OCI-LY7 (cell line): Measurements from ENCODE around the gene CDKN2C. TPM values are rescaled to one million over a fixed set of nuclear protein-coding genes. Genes with fewer than 3 reads are reported as not detected.

Source experiments
- Bru-seq: library from RNA; stranded (reverse); fragments of 400-500 nt; gene quantifications from one replicate; lab custom pipeline; 2021; lab: Mats Ljungman, UMichigan
- BruChase-seq, 2 experiments: library from RNA; stranded (reverse); fragments of 400-500 nt; gene quantifications; one replicate each; lab custom pipeline; 2021; lab: Mats Ljungman, UMichigan
- BruUV-seq: library from RNA; stranded (reverse); fragments of 400-500 nt; replicated peaks from 2 replicates; lab custom pipeline; 2021; lab: Mats Ljungman, UMichigan
- CTCF ChIA-PET: fragments of 300-600 bp; sonication (Branson Sonifier 250); formaldehyde crosslinking; loops from one replicate; lab custom pipeline; 2022; ENCODE audit warnings: antibody characterized with exemption; ENCODE audit not compliant: unreplicated experiment; lab: Charles Lee
- POLR2A ChIA-PET: fragments of 300-600 bp; sonication (Branson Sonifier 250); formaldehyde crosslinking; loops from one replicate; lab custom pipeline; 2022; ENCODE audit warnings: antibody characterized with exemption; lab: Charles Lee
- DNase-seq: peaks from one replicate; pipeline ENCODE4 v3.0.0-alpha.2; 2015; ENCODE audit warnings: low spot score
- H2AFZ ChIP-seq: fragments of 200-600 bp; sonication (generic), shearing (Covaris generic); 2 replicates; pipeline ENCODE4 v1.6.1; 2014; ENCODE audit warnings: mild to moderate bottlenecking, antibody characterized with exemption, low read length, moderate library complexity
- H3K27ac ChIP-seq: fragments of 200-600 bp; sonication (generic); 2 replicates; pipeline ENCODE4 v1.5.1; 2014; ENCODE audit warnings: mixed run types, low read depth, mild to moderate bottlenecking, moderate library complexity, low read length, inconsistent platforms; ENCODE audit not compliant: poor library complexity, severe bottlenecking
- H3K36me3 ChIP-seq: fragments of 200-600 bp; sonication (generic); 2 replicates; pipeline ENCODE4 v1.6.1; 2014; ENCODE audit warnings: mild to moderate bottlenecking, antibody characterized with exemption, low read length, moderate library complexity, mixed read lengths; ENCODE audit not compliant: insufficient read depth
- H3K4me1 ChIP-seq: fragments of 200-600 bp; sonication (generic); 2 replicates; pipeline ENCODE4 v1.5.1; 2014; ENCODE audit warnings: mild to moderate bottlenecking, low read length; ENCODE audit not compliant: insufficient read depth, poor library complexity, severe bottlenecking
- H3K4me2 ChIP-seq: fragments of 200-600 bp; sonication (generic); 2 replicates; pipeline ENCODE4 v1.6.1; 2014; ENCODE audit warnings: mild to moderate bottlenecking, low read length
- H3K4me3 ChIP-seq: fragments of 200-600 bp; sonication (generic); 2 replicates; pipeline ENCODE4 v1.5.1; 2014; ENCODE audit warnings: mild to moderate bottlenecking, low read depth, low read length; ENCODE audit not compliant: poor library complexity, severe bottlenecking
- H3K79me2 ChIP-seq: fragments of 200-600 bp; sonication (generic); 2 replicates; pipeline ENCODE4 v1.6.1; 2016; ENCODE audit warnings: low read depth, mild to moderate bottlenecking, low read length, moderate library complexity, mixed read lengths; ENCODE audit not compliant: insufficient read depth
- H3K9me2 ChIP-seq: fragments of 200-600 bp; sonication (generic); 2 replicates; pipeline ENCODE4 v1.6.1; 2016; ENCODE audit warnings: mild to moderate bottlenecking, low read length, mixed read lengths; ENCODE audit not compliant: insufficient read depth
- H3K9me3 ChIP-seq: fragments of 200-600 bp; sonication (generic); 2 replicates; pipeline ENCODE4 v1.6.1; 2014; ENCODE audit warnings: mild to moderate bottlenecking, mixed run types, low read length, mixed read lengths
- H4K20me1 ChIP-seq: fragments of 200-600 bp; sonication (generic); 2 replicates; pipeline ENCODE4 v1.6.1; 2014; ENCODE audit warnings: mild to moderate bottlenecking, antibody characterized with exemption, low read length, moderate library complexity, mixed read lengths; ENCODE audit not compliant: insufficient read depth
- EZH2phosphoT487 ChIP-seq: fragments of 200-600 bp; sonication (generic); IDR thresholded peaks from 2 replicates; pipeline ENCODE4 v1.6.1; 2018; ENCODE audit warnings: low read depth, borderline replicate concordance, mild to moderate bottlenecking, mixed run types, antibody characterized with exemption, low read length, moderate library complexity, mixed read lengths
- intact Hi-C: fragments of 100-400 bp; cut with micrococcal nuclease; formaldehyde crosslinking; loops from one replicate; pipeline ENCODE4 v1.10.0; 2022; ENCODE audit not compliant: unreplicated experiment
- long read RNA-seq: library from polyadenylated mRNA; stranded (forward); transcript quantifications from one replicate; pipeline ENCODE4 v2.0.0, GENCODE V29; 2022
- total RNA-seq, 2 experiments: library from RNA; depleted of rRNA in 1 of 2; stranded (reverse); fragments of >200 nt in 1 of 2; shearing (Covaris generic) in 1 of 2; gene quantifications; 2 replicates each; pipeline ENCODE4 v1.2.3, GENCODE V29; 2014 to 2022
- TF ChIP-seq, protein P1 (sequence below): fragments of 200-600 bp; sonication (generic); conservative IDR thresholded peaks from 2 replicates; pipeline ENCODE4 v1.5.1; 2014; ENCODE audit warnings: mild to moderate bottlenecking, antibody characterized with exemption, low read length, moderate library complexity, mixed read lengths

The CDKN2C gene
- 46.6 and 55.6 TPM in 2 replicates for total RNA-seq (2014; rRNA removed; shearing (Covaris generic))
- 71.0 and 81.2 TPM in 2 replicates for total RNA-seq (2022)
- percentile 85 among the genes with signal in this experiment for Bru-seq, nascent RNA
- BruChase-seq, experiment 1, labeled RNA remaining after a 6-hour chase = percentile 53 among the genes with signal in this experiment
- BruChase-seq, experiment 2, labeled RNA remaining after a 2-hour chase = percentile 76 among the genes with signal in this experiment
- long read RNA-seq, transcript CDKN2C-203 (3 exons, 2,086 nt) = major isoform, 159 of 183 reads
- long read RNA-seq, transcript CDKN2C-202 (2 exons, 1,220 nt) = minor isoform, 15 of 183 reads
- long read RNA-seq, partial matches to known transcripts = 2 of 183 reads
- long read RNA-seq, other reads (novel, unspliced or antisense) = 7 of 183 reads

- BruUV-seq = TSS peak; percentile 60
These were observed at the start of gene CDKN2C for GRCh38 chr1:50969611-50970508. Gene CDKN2C, plus strand, starts transcription at chr1:50970245. Its CDS starts 124 bp downstream, at chr1:50970369.

GRCh38 chr1:50920409-50920808 lies 49.6 kb upstream of the CDKN2C start:
- intact Hi-C loops = no loop called here

More at GRCh38 chr1:50969611-50970508, at the start of gene CDKN2C:
- ChIA-PET POLR2A (interaction anchor here (0.6 to 4.0 kb wide), 11 partner anchors 8 to 518 kb away, joined by 3 to 37 read pairs (median 4); partner anchors contain the start of gene FAF1), CTCF (interaction anchor here (0.5 kb wide), 1 partner anchor 178 kb away, joined by 3 read pairs; no protein-coding TSS in a partner anchor)
- DNase-seq = peak; percentile 80
- H3K27ac ChIP-seq = peak within 1 kb of the TSS; percentile 89
- no peaks in the 10 kb centered on the region for H3K9me3 ChIP-seq
- H2AFZ ChIP-seq = peak within 1 kb of the TSS; percentile 70
- H3K9me2 ChIP-seq = no peaks in the 10 kb centered on the region
- no peak for TF ChIP-seq EZH2phosphoT487
- TF ChIP-seq, protein P1, sequence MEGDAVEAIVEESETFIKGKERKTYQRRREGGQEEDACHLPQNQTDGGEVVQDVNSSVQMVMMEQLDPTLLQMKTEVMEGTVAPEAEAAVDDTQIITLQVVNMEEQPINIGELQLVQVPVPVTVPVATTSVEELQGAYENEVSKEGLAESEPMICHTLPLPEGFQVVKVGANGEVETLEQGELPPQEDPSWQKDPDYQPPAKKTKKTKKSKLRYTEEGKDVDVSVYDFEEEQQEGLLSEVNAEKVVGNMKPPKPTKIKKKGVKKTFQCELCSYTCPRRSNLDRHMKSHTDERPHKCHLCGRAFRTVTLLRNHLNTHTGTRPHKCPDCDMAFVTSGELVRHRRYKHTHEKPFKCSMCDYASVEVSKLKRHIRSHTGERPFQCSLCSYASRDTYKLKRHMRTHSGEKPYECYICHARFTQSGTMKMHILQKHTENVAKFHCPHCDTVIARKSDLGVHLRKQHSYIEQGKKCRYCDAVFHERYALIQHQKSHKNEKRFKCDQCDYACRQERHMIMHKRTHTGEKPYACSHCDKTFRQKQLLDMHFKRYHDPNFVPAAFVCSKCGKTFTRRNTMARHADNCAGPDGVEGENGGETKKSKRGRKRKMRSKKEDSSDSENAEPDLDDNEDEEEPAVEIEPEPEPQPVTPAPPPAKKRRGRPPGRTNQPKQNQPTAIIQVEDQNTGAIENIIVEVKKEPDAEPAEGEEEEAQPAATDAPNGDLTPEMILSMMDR = peak; percentile 47
- peaks cover 28% of the 10 kb centered on the region for H3K4me1 ChIP-seq
- peaks cover 47% of the 10 kb centered on the region for H3K79me2 ChIP-seq
- H3K4me3 ChIP-seq = peak within 1 kb of the TSS; percentile 88
- H3K36me3 ChIP-seq = peaks cover 33% of the 10 kb centered on the region
- peak within 1 kb of the TSS; percentile 83 for H3K4me2 ChIP-seq
- intact Hi-C loops = loop anchor here (5.0 to 10.0 kb wide), 2 partner anchors 547 to 905 kb away; partner anchors contain the start of genes EPS15 and NRDC
- peaks cover 18% of the 10 kb centered on the region; the same call in 1 of the 2 replicates for H4K20me1 ChIP-seq

More at GRCh38 chr1:50920409-50920808, 49.6 kb upstream of the CDKN2C start:
- no peak overlapping the region for H3K4me3 ChIP-seq
- no TSS peak for BruUV-seq
- H3K36me3 ChIP-seq = peaks cover 38% of the 10 kb centered on the region
- H2AFZ ChIP-seq = no peak overlapping the region
- ChIA-PET POLR2A (interaction anchor here (1.7 kb wide), 1 partner anchor 39 kb away, joined by 5 read pairs; no protein-coding TSS in a partner anchor), CTCF (no interaction called here)
- H3K4me1 ChIP-seq = peaks cover 20% of the 10 kb centered on the region
- peaks cover 13% of the 10 kb centered on the region; the same call in 1 of the 2 replicates for H4K20me1 ChIP-seq
- no peak for TF ChIP-seq EZH2phosphoT487
- TF ChIP-seq, protein P1 = no peak
- H3K79me2 ChIP-seq = peaks cover 93% of the 10 kb centered on the region
- DNase-seq = no peak
- H3K4me2 ChIP-seq = no peak overlapping the region
- H3K9me3 ChIP-seq = peaks cover 48% of the 10 kb centered on the region
- H3K27ac ChIP-seq = no peak overlapping the region
- no peaks in the 10 kb centered on the region for H3K9me2 ChIP-seq
